GM06990 (cell line): ENCODE measurements around the gene HCFC2.

Source experiments
- DNase-seq: peaks from one replicate; pipeline ENCODE4 v3.0.0-alpha.2; 2011; ENCODE audit not compliant: insufficient read length; ENCODE audit errors: extremely low read depth
- H3K27me3 ChIP-seq: replicated peaks from 2 replicates; pipeline ENCODE4 v1.6.0; 2011; ENCODE audit warnings: low read length; ENCODE audit not compliant: control insufficient read depth, insufficient read depth
- H3K36me3 ChIP-seq: 2 replicates; pipeline ENCODE4 v1.5.1; 2011; ENCODE audit warnings: low read length; ENCODE audit not compliant: control insufficient read depth, insufficient read depth
- H3K4me3 ChIP-seq: replicated peaks from 2 replicates; pipeline ENCODE4 v1.5.1; 2011; ENCODE audit warnings: low read depth, mild to moderate bottlenecking, control low read depth, low read length
- CTCF ChIP-seq: IDR thresholded peaks from 2 replicates; pipeline ENCODE4 v1.5.1; 2011; ENCODE audit warnings: low read length, control low read depth, mild to moderate bottlenecking, inconsistent platforms; ENCODE audit not compliant: insufficient read depth, poor library complexity, severe bottlenecking

The HCFC2 gene

DNA sequence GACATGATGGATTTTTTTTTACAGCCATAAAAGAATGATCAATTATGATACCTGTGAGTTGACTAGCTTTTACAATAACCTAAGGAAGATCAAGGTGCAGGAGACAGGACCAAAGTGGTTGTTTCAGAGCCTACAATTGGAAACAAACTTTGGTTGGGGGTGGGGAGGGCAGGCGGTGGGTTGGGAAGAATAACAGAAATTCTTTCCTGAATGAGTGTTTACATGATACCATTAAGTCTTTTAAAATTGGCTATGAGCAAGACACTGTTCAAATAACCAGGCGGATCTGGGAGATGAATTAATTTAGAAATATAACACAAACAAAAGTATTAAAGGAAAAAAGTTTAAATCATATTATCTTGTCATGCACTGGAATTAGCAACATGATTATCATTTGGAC, 66.4 kb downstream of the HCFC2 start:
- Histone ChIP-seq H3K4me3 (no peak overlapping the region), H3K27me3 (no peaks in the 10 kb centered on the region), H3K36me3 (peaks cover 8% of the 10 kb centered on the region)
- no peak for TF ChIP-seq CTCF
- DNase-seq: no peak

DNA sequence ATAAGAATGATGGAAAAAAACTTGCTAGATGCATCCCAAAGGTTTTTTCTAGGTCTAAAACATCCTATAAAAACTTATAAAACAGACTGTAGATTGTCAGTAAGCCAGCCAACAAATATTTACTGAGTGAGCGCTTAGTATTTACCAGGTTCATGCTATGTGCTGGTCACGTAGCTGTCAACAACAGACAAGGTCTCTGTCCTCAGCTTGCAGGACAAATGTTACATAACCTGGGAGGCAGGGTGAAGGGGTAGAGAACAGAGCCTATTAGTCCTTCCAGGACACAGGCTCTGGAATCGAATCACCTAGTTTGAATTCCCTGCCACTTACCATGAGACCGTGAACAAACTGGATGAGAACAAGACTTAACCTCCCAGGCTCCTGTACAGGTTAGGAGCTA, 67.3 kb downstream of the HCFC2 start:
- no peak for TF ChIP-seq CTCF
- peaks cover 8% of the 10 kb centered on the region for H3K36me3 ChIP-seq
- H3K27me3 ChIP-seq: no peaks in the 10 kb centered on the region
- H3K4me3 ChIP-seq: no peak overlapping the region
- no peak for DNase-seq

- TF ChIP-seq CTCF: no peak
- no peaks in the 10 kb centered on the region for H3K27me3 ChIP-seq
- H3K4me3 ChIP-seq: no peak overlapping the region
- no peak for DNase-seq
- peaks cover 8% of the 10 kb centered on the region for H3K36me3 ChIP-seq
These were observed 68.1 kb downstream of the HCFC2 start for GRCh38 chr12:104132351-104132956.

DNA sequence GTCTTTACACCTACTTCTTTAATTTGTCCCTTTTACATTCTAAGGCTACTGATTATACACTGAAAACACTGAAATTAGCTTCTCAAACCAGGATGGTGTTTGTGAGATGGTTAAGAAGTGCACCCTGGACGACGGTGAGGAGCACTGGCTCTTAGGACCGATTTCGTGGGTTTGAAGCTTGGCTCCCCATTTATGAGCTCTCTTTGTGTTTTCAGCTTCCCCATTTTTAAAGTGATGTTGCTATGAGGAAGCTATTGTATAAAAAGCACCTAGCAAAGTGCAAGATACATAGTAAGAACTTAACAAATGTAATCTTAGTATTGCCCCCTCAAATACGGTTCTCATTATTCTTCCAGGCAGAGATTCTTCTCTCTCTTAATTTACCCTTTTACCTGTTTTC, 69.0 kb downstream of the HCFC2 start:
- no peaks in the 10 kb centered on the region for H3K27me3 ChIP-seq
- no peak for TF ChIP-seq CTCF
- DNase-seq: no peak
- H3K4me3 ChIP-seq: no peak overlapping the region
- H3K36me3 ChIP-seq: peaks cover 8% of the 10 kb centered on the region

GRCh38 chr12:104133866-104134265, 69.5 kb downstream of the HCFC2 start:
- Histone ChIP-seq H3K4me3 (no peak overlapping the region), H3K36me3 (peaks cover 8% of the 10 kb centered on the region), H3K27me3 (no peaks in the 10 kb centered on the region)
- no peak for DNase-seq
- TF ChIP-seq CTCF: no peak

- no peak for TF ChIP-seq CTCF
- H3K36me3 ChIP-seq: peaks cover 8% of the 10 kb centered on the region
- no peak for DNase-seq
- no peak overlapping the region for H3K4me3 ChIP-seq
- no peaks in the 10 kb centered on the region for H3K27me3 ChIP-seq
These were observed 70.6 kb downstream of the HCFC2 start for GRCh38 chr12:104134882-104135281.
